Measurements from ENCODE around the gene PRRX2. TPM values are rescaled to one million over a fixed set of nuclear protein-coding genes. Genes with fewer than 3 reads are reported as not detected.

Gene PRRX2
- total RNA-seq, 2 experiments from 2014 or later, result 0.58 to 0.86 TPM

DNA sequence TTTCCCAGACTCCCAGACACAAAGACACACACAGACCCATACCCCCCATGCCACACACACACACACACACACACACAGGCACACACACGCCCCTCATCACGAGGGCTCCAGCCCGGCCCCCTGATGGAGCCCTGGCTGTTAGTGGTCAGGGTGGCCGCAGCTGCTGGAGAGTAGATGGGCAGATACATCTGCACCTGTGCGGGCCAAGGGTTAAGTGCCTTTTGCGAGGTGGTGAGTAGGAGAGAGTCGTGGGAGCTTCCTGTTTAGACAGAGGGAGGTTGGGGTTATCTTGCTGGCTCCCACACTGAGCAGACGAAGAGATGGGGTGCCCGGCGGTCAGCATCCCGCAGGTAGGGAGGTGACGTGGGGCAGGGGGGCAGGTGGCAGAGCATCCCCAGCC lies 8.2 kb downstream of the PRRX2 start:
- no peaks in the 10 kb centered on the region for H3K9me3 Mint-ChIP-seq
- H3K27ac Mint-ChIP-seq, result no peak overlapping the region
- ChIA-PET POLR2A (no interaction called here), CTCF (no interaction called here)
- H3K36me3 Mint-ChIP-seq, result no peaks in the 10 kb centered on the region
- DNase-seq, result no peak
- H3K4me1 Mint-ChIP-seq (ENCODE audit: low read depth), result no peaks in the 10 kb centered on the region
- peaks cover 15% of the 10 kb centered on the region for H3K27me3 Mint-ChIP-seq
- intact Hi-C loops (cut with micrococcal nuclease), result no loop called here
- no peak overlapping the region for H3K4me3 Mint-ChIP-seq

DNA sequence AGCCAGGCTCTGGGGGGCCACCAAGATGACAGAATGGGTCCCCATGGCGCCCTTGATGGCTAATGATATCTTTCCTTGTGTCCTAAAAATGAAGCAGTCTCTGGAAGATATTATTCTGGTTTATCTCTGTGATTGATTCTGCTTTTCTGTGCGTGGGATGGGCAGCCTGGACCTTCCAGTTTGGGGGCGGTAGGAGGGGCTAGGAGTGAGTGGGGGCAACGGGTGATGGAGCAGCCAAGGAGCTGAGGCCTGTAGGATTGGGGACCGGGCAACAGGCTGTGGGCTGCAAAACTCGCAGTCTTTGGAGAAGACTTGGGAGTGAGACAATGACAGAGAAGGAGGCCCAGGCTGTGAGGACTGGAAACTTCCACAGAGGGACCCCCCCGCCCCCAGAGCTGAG lies 8.8 kb downstream of the PRRX2 start:
- H3K36me3 Mint-ChIP-seq, result no peaks in the 10 kb centered on the region
- peaks cover 15% of the 10 kb centered on the region for H3K27me3 Mint-ChIP-seq
- no peaks in the 10 kb centered on the region for H3K4me1 Mint-ChIP-seq (ENCODE audit: low read depth)
- ChIA-PET POLR2A (no interaction called here), CTCF (no interaction called here)
- H3K4me3 Mint-ChIP-seq, result no peak overlapping the region
- DNase-seq, result no peak
- H3K9me3 Mint-ChIP-seq, result no peaks in the 10 kb centered on the region
- intact Hi-C loops (cut with micrococcal nuclease), result no loop called here
- no peak overlapping the region for H3K27ac Mint-ChIP-seq

DNA sequence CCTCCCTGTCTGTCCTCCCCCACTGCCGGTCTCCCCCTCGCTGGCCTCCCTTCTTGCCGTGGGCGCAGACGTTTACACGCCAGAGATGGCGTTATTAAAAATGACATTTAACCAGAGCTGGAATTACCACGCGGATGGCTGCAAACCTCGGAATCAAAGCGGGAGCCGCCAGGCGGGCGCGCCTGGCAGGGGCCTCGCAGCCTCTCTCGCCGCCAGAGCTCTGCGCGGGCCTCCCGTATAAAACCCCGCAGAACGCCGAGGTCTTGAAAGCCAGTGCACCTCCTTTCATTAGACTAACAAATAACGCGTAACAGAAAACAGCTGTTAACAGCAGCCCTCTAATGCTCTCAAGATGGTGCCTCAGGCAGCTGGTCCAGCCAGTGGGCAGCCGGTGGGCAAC lies 10.2 kb downstream of the PRRX2 start:
- peaks cover 16% of the 10 kb centered on the region for H3K27me3 Mint-ChIP-seq
- H3K9me3 Mint-ChIP-seq, result no peaks in the 10 kb centered on the region
- no peak for DNase-seq
- no peaks in the 10 kb centered on the region for H3K4me1 Mint-ChIP-seq (ENCODE audit: low read depth)
- intact Hi-C loops (cut with micrococcal nuclease), result no loop called here
- CTCF ChIA-PET, result no interaction called here
- POLR2A ChIA-PET, result interaction anchor here (0.6 kb wide), 1 partner anchor 23 kb away, joined by 3 read pairs; no protein-coding TSS in a partner anchor
- no peak overlapping the region for H3K4me3 Mint-ChIP-seq
- H3K27ac Mint-ChIP-seq, result no peak overlapping the region
- no peaks in the 10 kb centered on the region for H3K36me3 Mint-ChIP-seq

DNA sequence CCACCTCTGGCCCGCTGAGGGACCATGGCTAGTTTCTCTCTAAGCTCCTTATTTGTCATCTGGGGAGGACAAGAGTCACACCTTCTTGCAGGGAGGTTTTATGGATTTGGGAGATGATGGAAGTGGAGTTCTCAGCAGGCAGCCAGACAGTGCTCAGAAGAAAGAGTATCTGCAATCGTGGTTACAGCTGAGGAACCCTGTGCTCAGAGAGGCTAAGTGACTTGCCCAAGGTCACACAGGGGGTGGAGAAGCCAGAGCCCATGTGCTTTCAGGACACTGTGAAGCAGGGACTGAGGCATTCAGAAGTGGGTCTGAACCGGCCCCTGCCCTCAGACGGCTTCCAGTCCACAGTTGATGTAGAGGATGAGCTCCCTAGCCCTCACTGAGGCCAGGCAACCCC lies 10.8 kb downstream of the PRRX2 start:
- Mint-ChIP-seq H3K27ac (no peak overlapping the region), H3K9me3 (no peaks in the 10 kb centered on the region), H3K4me3 (no peak overlapping the region), H3K27me3 (peaks cover 17% of the 10 kb centered on the region), H3K4me1 (ENCODE audit: low read depth) (no peaks in the 10 kb centered on the region), H3K36me3 (no peaks in the 10 kb centered on the region)
- intact Hi-C loops (cut with micrococcal nuclease), result no loop called here
- CTCF ChIA-PET, result no interaction called here
- DNase-seq, result no peak
- POLR2A ChIA-PET, result interaction anchor here (0.6 kb wide), 1 partner anchor 22 kb away, joined by 3 read pairs; no protein-coding TSS in a partner anchor

DNA sequence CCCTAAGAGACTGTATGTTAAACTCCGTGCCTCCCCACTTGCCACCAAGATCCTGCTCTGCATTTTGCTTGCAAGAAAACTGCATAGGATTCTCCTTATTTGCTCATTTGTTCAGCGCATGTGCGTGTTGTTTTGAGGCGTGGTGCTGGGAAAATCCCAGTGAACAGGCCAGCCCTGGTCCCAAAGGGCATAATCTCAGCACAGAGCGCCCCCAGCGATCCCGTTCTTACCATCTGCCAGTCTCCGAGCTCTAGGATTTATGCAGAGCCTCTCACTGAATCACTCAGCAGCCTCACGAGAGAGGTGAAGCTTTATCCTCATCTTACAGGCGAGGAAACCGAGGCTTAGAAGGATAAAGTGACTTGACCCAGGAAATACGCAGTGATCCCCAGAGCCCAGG lies 11.5 kb downstream of the PRRX2 start:
- H3K9me3 Mint-ChIP-seq, result no peaks in the 10 kb centered on the region
- no peaks in the 10 kb centered on the region for H3K4me1 Mint-ChIP-seq (ENCODE audit: low read depth)
- H3K4me3 Mint-ChIP-seq, result no peak overlapping the region
- peaks cover 17% of the 10 kb centered on the region for H3K27me3 Mint-ChIP-seq
- no peak overlapping the region for H3K27ac Mint-ChIP-seq
- ChIA-PET CTCF (no interaction called here), POLR2A (no interaction called here)
- intact Hi-C loops (cut with micrococcal nuclease), result no loop called here
- no peak for DNase-seq
- no peaks in the 10 kb centered on the region for H3K36me3 Mint-ChIP-seq

DNA sequence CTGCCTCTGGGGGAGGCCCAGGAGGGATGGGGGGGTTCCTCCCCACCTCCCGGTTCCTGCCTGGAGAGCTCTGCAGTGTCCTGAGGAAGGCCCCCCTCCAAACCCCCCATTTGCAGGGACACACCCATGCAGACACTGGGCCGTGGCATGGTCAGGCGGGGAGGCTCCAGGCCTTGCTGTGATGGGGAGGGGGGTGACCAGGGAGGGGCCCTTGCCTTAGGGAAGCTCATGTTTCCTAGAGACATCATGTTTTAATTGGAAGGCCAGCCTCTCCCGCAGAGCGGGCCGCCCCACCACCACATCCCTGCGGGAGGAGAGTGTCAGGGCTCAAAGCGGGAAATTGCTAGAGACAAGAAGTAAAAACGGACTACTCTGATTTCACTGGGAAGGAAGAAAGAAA lies 12.0 kb downstream of the PRRX2 start:
- Mint-ChIP-seq H3K36me3 (no peaks in the 10 kb centered on the region), H3K4me1 (ENCODE audit: low read depth) (no peaks in the 10 kb centered on the region), H3K4me3 (no peak overlapping the region), H3K27me3 (peaks cover 20% of the 10 kb centered on the region), H3K9me3 (no peaks in the 10 kb centered on the region), H3K27ac (no peak overlapping the region)
- intact Hi-C loops (cut with micrococcal nuclease), result no loop called here
- ChIA-PET CTCF (no interaction called here), POLR2A (no interaction called here)
- no peak for DNase-seq

DNA sequence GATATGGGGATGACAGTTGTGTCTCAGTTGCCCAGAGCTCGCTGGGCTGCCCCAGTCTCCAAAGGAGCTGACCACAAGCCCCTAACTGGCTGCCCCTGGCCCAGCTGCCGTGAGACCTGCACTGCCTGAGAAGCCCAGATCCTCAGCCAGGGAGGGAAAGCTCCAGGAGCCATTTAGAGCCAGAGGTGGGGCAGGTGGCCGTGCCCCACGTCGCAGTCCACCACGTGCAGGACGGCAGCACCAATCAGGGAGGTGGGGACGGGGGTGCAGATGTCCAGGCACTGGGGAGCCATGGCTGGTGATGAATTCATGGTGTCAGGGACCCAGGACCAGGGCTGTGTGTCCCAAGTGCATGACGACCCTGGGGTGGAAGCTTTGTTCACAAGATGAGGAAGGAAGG lies 13.4 kb downstream of the PRRX2 start:
- Mint-ChIP-seq H3K27ac (no peak overlapping the region), H3K4me3 (no peak overlapping the region), H3K9me3 (no peaks in the 10 kb centered on the region), H3K36me3 (no peaks in the 10 kb centered on the region), H3K4me1 (ENCODE audit: low read depth) (no peaks in the 10 kb centered on the region), H3K27me3 (peaks cover 18% of the 10 kb centered on the region)
- POLR2A ChIA-PET, result no interaction called here
- intact Hi-C loops (cut with micrococcal nuclease), result no loop called here
- DNase-seq, result no peak
- CTCF ChIA-PET, result no interaction called here

DNA sequence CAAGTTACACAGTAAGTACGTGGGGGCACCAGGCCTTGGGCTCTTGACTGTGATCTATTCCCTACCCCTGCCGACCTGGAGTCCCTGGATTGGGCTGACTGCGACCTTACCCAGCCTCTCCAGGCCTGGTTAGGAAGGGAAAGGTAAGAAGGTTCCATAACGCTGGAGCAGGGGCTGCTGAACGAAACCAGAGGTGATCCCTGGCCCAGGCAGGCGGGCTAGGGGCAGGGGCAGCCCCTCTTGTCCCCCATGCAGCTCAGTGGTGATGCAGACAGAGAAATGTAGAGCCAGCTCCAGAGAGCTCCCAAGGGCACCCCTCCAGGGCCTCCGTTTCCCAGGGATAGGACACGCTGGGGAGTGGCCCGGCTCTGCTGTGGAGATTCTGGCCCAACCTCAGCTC lies 14.1 kb downstream of the PRRX2 start:
- no peak for DNase-seq
- Mint-ChIP-seq H3K36me3 (no peaks in the 10 kb centered on the region), H3K4me3 (no peak overlapping the region), H3K27ac (no peak overlapping the region), H3K9me3 (no peaks in the 10 kb centered on the region), H3K4me1 (ENCODE audit: low read depth) (no peaks in the 10 kb centered on the region), H3K27me3 (peaks cover 18% of the 10 kb centered on the region)
- intact Hi-C loops (cut with micrococcal nuclease), result no loop called here
- ChIA-PET POLR2A (no interaction called here), CTCF (no interaction called here)

DNA sequence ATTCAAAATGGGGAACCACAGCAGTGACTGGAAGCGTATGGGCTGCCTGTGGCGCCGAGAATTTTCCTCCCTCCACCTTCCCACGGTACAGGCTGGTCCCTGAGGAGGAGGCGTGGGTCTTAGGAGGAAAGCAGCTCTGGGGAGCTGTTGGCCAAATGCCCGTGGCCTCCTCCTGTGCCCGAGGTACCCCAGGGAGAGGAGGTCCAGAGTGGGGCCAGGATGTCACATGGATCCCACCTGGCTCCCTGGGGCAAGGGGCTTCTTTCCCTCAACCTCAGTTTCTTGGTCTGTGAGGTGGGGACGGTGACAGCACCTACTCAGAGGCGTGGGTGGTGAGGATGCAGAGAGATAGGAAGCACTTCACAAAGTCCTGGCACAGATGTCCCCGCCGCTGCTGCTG lies 16.5 kb downstream of the PRRX2 start:
- Mint-ChIP-seq H3K27me3 (peaks cover 11% of the 10 kb centered on the region), H3K4me1 (ENCODE audit: low read depth) (no peaks in the 10 kb centered on the region), H3K36me3 (no peaks in the 10 kb centered on the region), H3K4me3 (no peak overlapping the region), H3K9me3 (no peaks in the 10 kb centered on the region), H3K27ac (no peak overlapping the region)
- ChIA-PET POLR2A (no interaction called here), CTCF (no interaction called here)
- intact Hi-C loops (cut with micrococcal nuclease), result no loop called here
- DNase-seq, result no peak

DNA sequence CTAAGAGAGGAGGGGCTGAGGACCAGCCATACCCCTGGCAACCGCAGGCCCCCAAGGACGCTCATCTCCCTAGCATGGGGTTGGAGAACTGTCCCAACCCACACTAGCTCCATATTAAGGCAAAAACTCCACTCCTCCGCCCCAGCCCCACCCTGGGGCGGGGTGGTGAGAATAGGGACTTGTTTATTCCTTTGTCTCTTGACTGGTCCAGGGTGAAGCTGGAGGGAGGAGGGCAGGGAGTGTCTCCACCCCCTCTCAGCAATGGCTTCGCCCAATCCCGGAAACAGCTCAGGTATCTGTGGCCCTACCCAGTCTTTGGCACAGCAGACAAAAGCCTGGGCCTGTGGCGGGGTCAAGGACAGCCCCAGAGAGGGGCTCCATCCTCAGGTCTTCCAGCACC lies 16.9 kb downstream of the PRRX2 start:
- Mint-ChIP-seq H3K4me3 (no peak overlapping the region), H3K36me3 (no peaks in the 10 kb centered on the region), H3K4me1 (ENCODE audit: low read depth) (no peaks in the 10 kb centered on the region), H3K27me3 (peaks cover 9% of the 10 kb centered on the region), H3K27ac (no peak overlapping the region), H3K9me3 (no peaks in the 10 kb centered on the region)
- DNase-seq, result no peak
- POLR2A ChIA-PET, result no interaction called here
- CTCF ChIA-PET, result no interaction called here
- intact Hi-C loops (cut with micrococcal nuclease), result no loop called here

DNA sequence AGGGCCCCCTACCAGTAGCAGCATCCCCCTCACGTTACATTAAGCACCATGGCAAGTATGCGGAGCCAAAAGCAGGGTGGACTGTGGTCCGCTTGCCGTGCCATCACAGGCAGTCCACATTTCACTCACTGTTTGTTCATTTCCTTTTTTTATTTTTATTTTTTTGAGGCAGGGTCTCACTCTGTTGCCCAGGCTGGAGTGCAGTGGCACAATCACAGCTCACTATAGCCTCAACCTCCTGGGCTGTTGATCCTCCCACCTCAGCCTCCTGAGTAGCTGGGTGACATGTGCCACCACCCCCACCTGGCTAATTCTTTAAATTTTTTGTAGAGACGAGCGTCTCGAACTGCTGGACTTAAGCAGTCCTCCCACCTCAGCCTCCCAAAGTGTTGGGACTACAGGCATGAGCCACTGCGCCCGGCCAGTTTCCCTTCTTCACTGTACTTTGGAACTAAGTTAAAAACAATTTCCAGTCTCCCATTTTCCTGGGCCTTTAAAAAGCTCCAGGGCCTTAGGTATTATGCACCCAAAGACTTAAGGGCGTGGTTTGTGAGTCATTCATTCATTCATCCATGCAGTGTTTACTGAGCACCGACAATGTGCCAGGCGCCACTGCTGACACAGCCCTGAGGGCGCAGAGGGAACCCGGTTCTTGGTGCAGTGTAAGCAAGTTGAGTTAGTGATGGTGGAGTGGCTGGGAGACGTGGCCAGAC lies 19.9 kb downstream of the PRRX2 start:
- Mint-ChIP-seq H3K9me3 (no peaks in the 10 kb centered on the region), H3K4me1 (ENCODE audit: low read depth) (no peaks in the 10 kb centered on the region), H3K27ac (no peak overlapping the region), H3K27me3 (peaks cover 5% of the 10 kb centered on the region), H3K36me3 (no peaks in the 10 kb centered on the region), H3K4me3 (no peak overlapping the region)
- intact Hi-C loops (cut with micrococcal nuclease), result no loop called here
- no peak for DNase-seq
- POLR2A ChIA-PET, result no interaction called here
- CTCF ChIA-PET, result no interaction called here

DNA sequence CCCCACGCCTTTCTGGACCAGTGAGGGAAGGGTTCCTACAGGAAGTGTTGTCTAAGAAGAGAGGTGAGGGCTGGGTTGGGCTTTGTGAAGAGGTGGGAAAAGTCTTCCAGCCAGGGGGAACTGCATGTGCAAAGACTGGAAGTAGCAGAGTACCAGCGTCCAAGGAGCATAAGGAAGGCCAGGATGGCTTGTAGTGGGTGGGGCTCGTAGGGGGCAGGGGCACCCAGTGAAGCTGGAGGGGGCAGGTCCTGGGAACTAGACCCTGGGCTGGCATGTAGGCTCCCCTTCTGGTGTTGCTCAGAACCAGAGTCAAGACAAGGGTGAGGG lies 20.4 kb downstream of the PRRX2 start:
- H3K4me3 Mint-ChIP-seq, result no peak overlapping the region
- no peak overlapping the region for H3K27ac Mint-ChIP-seq
- no peak for DNase-seq
- POLR2A ChIA-PET, result no interaction called here
- no peaks in the 10 kb centered on the region for H3K36me3 Mint-ChIP-seq
- peaks cover 3% of the 10 kb centered on the region for H3K27me3 Mint-ChIP-seq
- H3K4me1 Mint-ChIP-seq (ENCODE audit: low read depth), result no peaks in the 10 kb centered on the region
- intact Hi-C loops (cut with micrococcal nuclease), result no loop called here
- H3K9me3 Mint-ChIP-seq, result no peaks in the 10 kb centered on the region
- CTCF ChIA-PET, result no interaction called here

DNA sequence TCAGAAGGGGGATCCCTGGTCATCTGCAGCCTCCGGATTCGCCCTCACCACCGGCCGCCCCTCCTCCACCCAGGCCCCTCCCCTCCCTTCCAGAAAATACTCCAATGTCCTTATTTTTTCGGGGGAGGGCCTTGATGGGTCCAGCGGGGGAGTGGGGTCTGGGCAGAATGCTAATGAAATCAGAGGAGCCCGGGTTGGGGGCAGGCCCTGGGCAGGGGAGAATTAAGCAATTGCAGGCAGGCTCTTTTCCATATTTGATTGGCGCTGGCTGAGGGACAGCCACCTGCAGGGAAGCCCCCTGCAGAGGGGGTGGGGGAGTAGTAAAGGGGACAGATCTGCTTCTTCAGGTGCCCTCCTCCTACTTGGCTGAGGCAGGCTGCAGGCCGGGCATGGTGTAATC lies 21.3 kb downstream of the PRRX2 start:
- Mint-ChIP-seq H3K4me3 (no peak overlapping the region), H3K27ac (no peak overlapping the region), H3K27me3 (peaks cover 3% of the 10 kb centered on the region), H3K36me3 (no peaks in the 10 kb centered on the region), H3K9me3 (no peaks in the 10 kb centered on the region), H3K4me1 (ENCODE audit: low read depth) (no peaks in the 10 kb centered on the region)
- DNase-seq, result no peak
- intact Hi-C loops (cut with micrococcal nuclease), result no loop called here
- POLR2A ChIA-PET, result no interaction called here
- CTCF ChIA-PET, result no interaction called here

DNA sequence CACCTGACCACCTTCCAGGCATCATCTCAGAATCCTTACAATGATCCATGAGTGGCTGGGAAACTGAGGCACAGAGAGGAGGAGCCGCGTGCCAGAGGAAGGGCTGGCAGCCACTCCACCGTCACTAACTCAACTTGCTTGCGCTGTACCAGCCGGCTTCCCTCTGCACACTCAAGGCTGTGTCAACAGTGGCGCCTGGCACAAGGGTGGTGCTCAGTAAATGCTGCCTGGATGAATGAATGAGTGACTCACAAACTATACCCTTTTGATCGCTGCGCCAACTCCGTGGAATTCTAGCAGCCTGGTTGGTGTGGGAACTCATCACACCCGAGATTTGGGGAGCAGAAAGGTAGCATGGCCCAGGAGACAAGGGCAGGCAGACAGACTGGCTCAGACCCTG lies 21.9 kb downstream of the PRRX2 start:
- no peak for DNase-seq
- Mint-ChIP-seq H3K27me3 (no peaks in the 10 kb centered on the region), H3K9me3 (no peaks in the 10 kb centered on the region), H3K27ac (no peak overlapping the region), H3K36me3 (no peaks in the 10 kb centered on the region), H3K4me3 (no peak overlapping the region), H3K4me1 (ENCODE audit: low read depth) (no peaks in the 10 kb centered on the region)
- CTCF ChIA-PET, result no interaction called here
- POLR2A ChIA-PET, result no interaction called here
- intact Hi-C loops (cut with micrococcal nuclease), result no loop called here
